CD8-positive, alpha-beta memory T cell (primary cell): ENCODE data around the gene IRAG1. TPM values are rescaled to one million over a fixed set of nuclear protein-coding genes. Genes with fewer than 3 reads are reported as not detected.

Experiments used
- CTCF ChIA-PET: fragments of 350-600 bp; sonication (Branson Sonifier 250); formaldehyde crosslinking; loops from one replicate; lab custom pipeline; 2021; ENCODE audit warnings: antibody characterized with exemption; lab: Charles Lee
- POLR2A ChIA-PET: fragments of 350-600 bp; sonication (Branson Sonifier 250); formaldehyde crosslinking; loops from one replicate; lab custom pipeline; 2021; ENCODE audit warnings: antibody characterized with exemption; lab: Charles Lee
- DNase-seq, 5 donors: peaks; one replicate each; pipeline versions ENCODE4 v3.0.0 to v3.0.0-alpha.2; 2020 to 2022; ENCODE audit warnings: mixed read lengths in 1 of 5
- H3K27ac ChIP-seq: one replicate; pipeline ENCODE4 v1.7.0; 2013; ENCODE audit warnings: low read depth, mild to moderate bottlenecking, low read length, moderate library complexity
- H3K27me3 ChIP-seq: 2 replicates; pipeline ENCODE4 v1.7.0; 2013; ENCODE audit warnings: low read length, mild to moderate bottlenecking; ENCODE audit not compliant: insufficient read depth, poor library complexity, severe bottlenecking
- H3K36me3 ChIP-seq: 2 replicates; pipeline ENCODE4 v1.7.0; 2013; ENCODE audit warnings: mild to moderate bottlenecking, low read length, moderate library complexity; ENCODE audit not compliant: insufficient read depth
- H3K4me1 ChIP-seq: 2 replicates; pipeline ENCODE4 v1.7.0; 2013; ENCODE audit warnings: mild to moderate bottlenecking, low read length, moderate library complexity; ENCODE audit not compliant: insufficient read depth
- H3K4me3 ChIP-seq: 2 replicates; pipeline ENCODE4 v1.7.0; 2013; ENCODE audit warnings: mild to moderate bottlenecking, low read length
- H3K9me3 ChIP-seq: 2 replicates; pipeline ENCODE4 v1.7.0; 2013; ENCODE audit warnings: mild to moderate bottlenecking, low read length
- H3K27ac Mint-ChIP-seq, 8 donors: one replicate each; pipeline ENCODE4 v1.8.0; 2020 to 2021; ENCODE audit warnings: mixed read lengths in 8 of 8, mild to moderate bottlenecking in 6 of 8, inconsistent platforms in 3 of 8, moderate library complexity in 3 of 8
- H3K27me3 Mint-ChIP-seq, 2 donors: one replicate each; pipeline ENCODE4 v1.8.0; 2020 to 2021; ENCODE audit warnings: mixed read lengths in 2 of 2, mild to moderate bottlenecking in 1 of 2, moderate library complexity in 1 of 2
- H3K36me3 Mint-ChIP-seq, 3 donors: one replicate each; pipeline ENCODE4 v1.8.0; 2020 to 2021; ENCODE audit warnings: mixed read lengths in 3 of 3, inconsistent platforms in 1 of 3, mild to moderate bottlenecking in 1 of 3
- H3K4me1 Mint-ChIP-seq, 3 donors: one replicate each; pipeline ENCODE4 v1.8.0; 2020 to 2021; ENCODE audit warnings: mixed read lengths in 3 of 3, inconsistent platforms in 1 of 3, mild to moderate bottlenecking in 1 of 3
- H3K4me3 Mint-ChIP-seq, 7 donors: one replicate each; pipeline ENCODE4 v1.8.0; 2020 to 2021; ENCODE audit warnings: mixed read lengths in 7 of 7, mild to moderate bottlenecking in 6 of 7, moderate library complexity in 4 of 7, inconsistent platforms in 2 of 7
- H3K9me3 Mint-ChIP-seq, 5 donors: one replicate each; pipeline ENCODE4 v1.8.0; 2020 to 2022; ENCODE audit warnings: mixed read lengths in 5 of 5, mild to moderate bottlenecking in 3 of 5, moderate library complexity in 2 of 5, inconsistent platforms in 1 of 5
- polyA plus RNA-seq: library from polyadenylated mRNA; unstranded; fragments of 300-500 nt; fragmentation: Illumina TruSeq; gene quantifications from one replicate; pipeline ENCODE4 v1.2.3, GENCODE V29; 2021
- total RNA-seq, 2 experiments: library from RNA; stranded (reverse); gene quantifications; one replicate each; pipeline ENCODE4 v1.2.3, GENCODE V29; 2021

IRAG1 gene
- total and polyA plus RNA-seq, 3 experiments from 2014 or later = not detected

GRCh38 chr11:10716543-10717259, 23.1 kb upstream of the IRAG1 start:
- Mint-ChIP-seq H3K4me3 (no peak overlapping the region), H3K27me3 (peaks cover 9 to 11% of the 10 kb centered on the region in 2 donors), H3K27ac (no peak overlapping the region), H3K36me3 (peaks cover 0 to 3% (median 0%) of the 10 kb centered on the region in 3 donors), H3K9me3 (no peaks in the 10 kb centered on the region), H3K4me1 (no peaks in the 10 kb centered on the region)
- POLR2A ChIA-PET = no interaction called here
- DNase-seq = no peak
- Histone ChIP-seq H3K27ac (no peak overlapping the region), H3K4me3 (no peak overlapping the region), H3K36me3 (no peaks in the 10 kb centered on the region), H3K9me3 (no peaks in the 10 kb centered on the region), H3K27me3 (no peaks in the 10 kb centered on the region), H3K4me1 (no peaks in the 10 kb centered on the region)
- CTCF ChIA-PET = interaction anchor here (0.6 kb wide), 1 partner anchor 31 kb away, joined by 3 read pairs; no protein-coding TSS in a partner anchor

DNA sequence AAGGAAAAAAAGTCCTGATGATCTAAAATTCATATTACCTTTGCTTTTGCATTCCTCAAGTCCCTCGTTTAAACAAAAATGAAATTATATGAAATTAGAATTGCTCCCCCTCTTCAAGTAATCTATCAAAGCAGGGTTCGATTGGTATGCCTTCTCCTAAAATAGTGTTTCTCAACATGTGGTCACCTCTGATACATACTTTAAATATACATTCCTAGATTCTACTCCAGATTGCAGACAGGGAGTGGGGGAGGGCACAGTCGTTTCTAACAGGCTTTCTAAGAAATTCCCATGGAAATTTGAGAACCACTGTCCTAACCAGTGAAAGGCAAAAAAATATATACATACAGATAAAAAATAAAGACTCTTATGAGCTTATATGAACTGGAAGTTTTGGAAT, 22.6 kb upstream of the IRAG1 start:
- no peaks in the 10 kb centered on the region for H3K4me1 ChIP-seq
- CTCF ChIA-PET = no interaction called here
- no peak for DNase-seq
- H3K4me1 Mint-ChIP-seq = no peaks in the 10 kb centered on the region
- H3K27ac ChIP-seq = no peak overlapping the region
- peaks cover 9 to 10% of the 10 kb centered on the region in 2 donors for H3K27me3 Mint-ChIP-seq
- no peak overlapping the region for H3K27ac Mint-ChIP-seq
- no peaks in the 10 kb centered on the region for H3K36me3 ChIP-seq
- H3K9me3 ChIP-seq = no peaks in the 10 kb centered on the region
- no peaks in the 10 kb centered on the region for H3K9me3 Mint-ChIP-seq
- POLR2A ChIA-PET = no interaction called here
- H3K36me3 Mint-ChIP-seq = peaks cover 0 to 3% (median 0%) of the 10 kb centered on the region in 3 donors
- no peaks in the 10 kb centered on the region for H3K27me3 ChIP-seq
- H3K4me3 Mint-ChIP-seq = no peak overlapping the region
- H3K4me3 ChIP-seq = no peak overlapping the region

DNA sequence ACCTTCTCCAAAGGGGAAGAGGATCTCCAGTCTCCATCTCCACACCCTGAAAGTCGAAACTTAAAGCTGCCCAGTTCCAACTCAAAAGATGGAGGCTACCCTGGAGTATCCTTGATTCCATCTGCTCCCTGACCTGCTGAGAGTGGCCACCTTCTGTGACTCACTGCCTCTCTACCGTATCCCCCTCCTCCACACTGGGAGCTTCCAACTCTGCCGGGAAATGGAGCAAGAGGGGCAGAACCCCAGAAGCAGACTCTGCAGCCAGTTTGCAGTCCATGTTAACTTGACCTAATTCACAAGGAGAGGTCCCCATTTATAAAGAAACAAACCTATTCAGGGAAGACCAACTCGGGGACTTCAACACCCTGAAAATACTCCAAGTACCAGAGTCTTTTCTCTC, 22.0 kb upstream of the IRAG1 start:
- CTCF ChIA-PET = no interaction called here
- Histone ChIP-seq H3K36me3 (no peaks in the 10 kb centered on the region), H3K27me3 (no peaks in the 10 kb centered on the region), H3K4me3 (no peak overlapping the region), H3K4me1 (no peaks in the 10 kb centered on the region), H3K9me3 (no peaks in the 10 kb centered on the region), H3K27ac (no peak overlapping the region)
- no peak for DNase-seq
- peaks cover 0 to 3% (median 0%) of the 10 kb centered on the region in 3 donors for H3K36me3 Mint-ChIP-seq
- no peaks in the 10 kb centered on the region for H3K9me3 Mint-ChIP-seq
- no peak overlapping the region for H3K4me3 Mint-ChIP-seq
- POLR2A ChIA-PET = no interaction called here
- H3K27ac Mint-ChIP-seq = peak overlapping the region in 1 of 8 donors; percentile 33
- H3K4me1 Mint-ChIP-seq = no peaks in the 10 kb centered on the region
- peaks cover 8 to 9% of the 10 kb centered on the region in 2 donors for H3K27me3 Mint-ChIP-seq

DNA sequence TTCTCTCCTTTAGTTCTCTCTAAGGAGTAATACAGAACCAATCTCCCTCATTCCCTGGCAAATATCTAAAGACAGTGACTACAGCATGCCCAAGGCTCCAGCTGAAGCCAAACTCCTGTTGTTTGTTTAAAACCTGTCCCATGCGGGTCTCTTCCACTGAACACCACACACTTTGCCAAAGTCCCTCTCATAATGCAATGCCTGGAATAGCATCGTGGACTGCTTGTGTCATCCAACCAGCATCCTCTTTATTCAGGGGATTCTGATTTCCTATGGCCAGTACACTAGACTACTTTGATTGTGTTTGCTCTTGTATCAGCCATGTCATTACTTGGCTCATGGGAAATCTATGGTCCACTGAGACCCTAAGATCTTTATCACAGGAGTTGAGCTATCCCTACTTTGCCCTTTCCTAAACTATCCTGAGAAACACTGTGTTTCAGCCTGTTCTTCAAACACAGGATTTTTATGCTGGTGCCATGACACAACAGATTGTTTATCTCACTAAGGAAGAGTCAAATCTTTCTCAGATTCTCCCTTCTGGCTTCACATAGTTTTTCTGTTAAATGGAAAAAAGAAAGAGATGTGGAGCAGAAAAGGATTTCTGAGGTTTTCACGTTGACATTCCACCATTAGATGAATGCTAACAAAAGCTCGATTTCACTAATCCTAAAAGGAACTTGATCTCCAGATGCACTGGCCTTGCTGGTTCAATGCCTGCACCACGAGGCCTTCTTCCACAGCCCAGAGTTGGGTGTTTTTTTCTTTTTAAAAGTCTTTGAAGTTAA, 15.9 kb upstream of the IRAG1 start:
- Mint-ChIP-seq H3K4me1 (no peaks in the 10 kb centered on the region), H3K36me3 (no peaks in the 10 kb centered on the region), H3K27ac (no peak overlapping the region), H3K27me3 (peaks cover 0 to 2% of the 10 kb centered on the region in 2 donors), H3K4me3 (no peak overlapping the region), H3K9me3 (no peaks in the 10 kb centered on the region)
- no peak for DNase-seq
- CTCF ChIA-PET = interaction anchor here (0.6 to 1.3 kb wide), 2 partner anchors 28 to 1034 kb away, joined by 3 read pairs; no protein-coding TSS in a partner anchor
- H3K4me3 ChIP-seq = no peak overlapping the region
- H3K27ac ChIP-seq = no peak overlapping the region
- no peaks in the 10 kb centered on the region for H3K27me3 ChIP-seq
- H3K4me1 ChIP-seq = no peaks in the 10 kb centered on the region
- H3K36me3 ChIP-seq = no peaks in the 10 kb centered on the region
- no peaks in the 10 kb centered on the region for H3K9me3 ChIP-seq
- POLR2A ChIA-PET = no interaction called here

DNA sequence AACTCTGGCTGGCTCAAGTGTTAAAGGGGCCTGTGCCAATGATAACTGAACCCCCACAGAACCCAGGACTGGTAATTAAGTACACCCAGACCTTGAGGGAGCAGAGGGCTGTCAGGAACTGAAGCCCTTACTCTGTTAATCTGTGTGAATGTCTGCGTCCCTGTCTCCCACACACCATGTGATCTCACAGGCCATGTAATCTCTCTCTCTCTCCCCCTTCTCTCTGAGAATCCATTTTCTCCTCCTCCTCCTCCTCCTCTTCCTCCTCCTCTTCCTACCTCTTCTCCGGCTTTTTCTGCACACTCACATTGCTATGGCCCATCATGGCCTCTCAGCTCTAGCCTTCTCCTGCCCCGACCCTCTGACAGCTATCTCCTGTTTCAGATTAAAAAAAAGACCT, 14.6 kb upstream of the IRAG1 start:
- ChIA-PET CTCF (no interaction called here), POLR2A (no interaction called here)
- Histone ChIP-seq H3K4me1 (no peaks in the 10 kb centered on the region), H3K27me3 (no peaks in the 10 kb centered on the region), H3K27ac (no peak overlapping the region), H3K4me3 (no peak overlapping the region), H3K9me3 (no peaks in the 10 kb centered on the region), H3K36me3 (no peaks in the 10 kb centered on the region)
- no peak for DNase-seq
- H3K27ac Mint-ChIP-seq = no peak overlapping the region
- peaks cover 1 to 4% of the 10 kb centered on the region in 2 donors for H3K27me3 Mint-ChIP-seq
- no peaks in the 10 kb centered on the region for H3K36me3 Mint-ChIP-seq
- no peaks in the 10 kb centered on the region for H3K9me3 Mint-ChIP-seq
- no peak overlapping the region for H3K4me3 Mint-ChIP-seq
- no peaks in the 10 kb centered on the region for H3K4me1 Mint-ChIP-seq

- no peak overlapping the region for H3K27ac Mint-ChIP-seq
- H3K36me3 ChIP-seq = no peaks in the 10 kb centered on the region
- no peaks in the 10 kb centered on the region for H3K4me1 ChIP-seq
- H3K27me3 ChIP-seq = no peaks in the 10 kb centered on the region
- peaks cover 2 to 11% of the 10 kb centered on the region in 2 donors for H3K27me3 Mint-ChIP-seq
- H3K4me3 ChIP-seq = no peak overlapping the region
- CTCF ChIA-PET = interaction anchor here (1.6 kb wide), 1 partner anchor 48 kb away, joined by 3 read pairs; no protein-coding TSS in a partner anchor
- DNase-seq = no peak
- no peaks in the 10 kb centered on the region for H3K9me3 ChIP-seq
- no peak overlapping the region for H3K27ac ChIP-seq
- H3K4me1 Mint-ChIP-seq = no peaks in the 10 kb centered on the region
- peaks cover 0 to 3% (median 0%) of the 10 kb centered on the region in 3 donors for H3K36me3 Mint-ChIP-seq
- POLR2A ChIA-PET = no interaction called here
- no peak overlapping the region for H3K4me3 Mint-ChIP-seq
- peaks cover 0 to 3% (median 0%) of the 10 kb centered on the region in 5 donors for H3K9me3 Mint-ChIP-seq
Measured at GRCh38 chr11:10701982-10702381, 8.4 kb upstream of the IRAG1 start.

- H3K4me3 Mint-ChIP-seq = no peak overlapping the region
- Histone ChIP-seq H3K27ac (no peak overlapping the region), H3K4me3 (no peak overlapping the region), H3K9me3 (no peaks in the 10 kb centered on the region), H3K27me3 (no peaks in the 10 kb centered on the region), H3K4me1 (no peaks in the 10 kb centered on the region), H3K36me3 (no peaks in the 10 kb centered on the region)
- no peaks in the 10 kb centered on the region for H3K4me1 Mint-ChIP-seq
- no peak overlapping the region for H3K27ac Mint-ChIP-seq
- peaks cover 0 to 3% (median 0%) of the 10 kb centered on the region in 5 donors for H3K9me3 Mint-ChIP-seq
- H3K27me3 Mint-ChIP-seq = peaks cover 5 to 18% of the 10 kb centered on the region in 2 donors
- CTCF ChIA-PET = no interaction called here
- no peak for DNase-seq
- H3K36me3 Mint-ChIP-seq = peaks cover 0 to 3% (median 0%) of the 10 kb centered on the region in 3 donors
- POLR2A ChIA-PET = no interaction called here
Measured at GRCh38 chr11:10699072-10699471, 5.5 kb upstream of the IRAG1 start.

GRCh38 chr11:10697323-10697620, 3.7 kb upstream of the IRAG1 start:
- no peaks in the 10 kb centered on the region for H3K9me3 ChIP-seq
- no peaks in the 10 kb centered on the region for H3K27me3 ChIP-seq
- no peak overlapping the region for H3K27ac ChIP-seq
- no peaks in the 10 kb centered on the region for H3K4me1 ChIP-seq
- Mint-ChIP-seq H3K4me3 (no peak overlapping the region), H3K27ac (no peak overlapping the region), H3K4me1 (no peaks in the 10 kb centered on the region), H3K36me3 (peaks cover 0 to 3% (median 0%) of the 10 kb centered on the region in 3 donors), H3K27me3 (peaks cover 10 to 23% of the 10 kb centered on the region in 2 donors), H3K9me3 (peaks cover 0 to 3% (median 0%) of the 10 kb centered on the region in 5 donors)
- ChIA-PET POLR2A (no interaction called here), CTCF (no interaction called here)
- no peak overlapping the region for H3K4me3 ChIP-seq
- DNase-seq = no peak
- no peaks in the 10 kb centered on the region for H3K36me3 ChIP-seq
